Neural progenitor cell (in vitro differentiated cells): ENCODE results near the gene NR2F6.

ENCODE experiments used
- CTCF ChIP-seq: fragments of 200-600 bp; sonication (generic); IDR thresholded peaks from 2 replicates; pipeline ENCODE4 v1.5.1; 2017; ENCODE audit warnings: antibody characterized with exemption, mild to moderate bottlenecking
- EZH2 ChIP-seq: fragments of 200-600 bp; sonication (generic); IDR thresholded peaks from 2 replicates; pipeline ENCODE4 v1.6.1; 2017; ENCODE audit warnings: antibody characterized with exemption, mild to moderate bottlenecking, moderate library complexity
- EZH2phosphoT487 ChIP-seq: fragments of 200-600 bp; sonication (generic); IDR thresholded peaks from 2 replicates; pipeline ENCODE4 v1.6.1; 2017; ENCODE audit warnings: antibody characterized with exemption

GRCh38 chr19:17259934-17260333, 14.2 kb upstream of the NR2F6 start:
- TF ChIP-seq CTCF (no peak), EZH2 (no peak), EZH2phosphoT487 (no peak)
